ENCODE measurements around the gene SPTLC2. TPM values are rescaled to one million over a fixed set of nuclear protein-coding genes. Genes with fewer than 3 reads are reported as not detected.
A peak's percentile ranks its signal among the peaks of the same experiment; 100 is the strongest.

SPTLC2 gene
- total RNA-seq, 3 donors from 2014 or later (not counting 1 experiment from before 2014, with no cell fraction given) = 35.2 to 58.6 (median 50.4) TPM

DNA sequence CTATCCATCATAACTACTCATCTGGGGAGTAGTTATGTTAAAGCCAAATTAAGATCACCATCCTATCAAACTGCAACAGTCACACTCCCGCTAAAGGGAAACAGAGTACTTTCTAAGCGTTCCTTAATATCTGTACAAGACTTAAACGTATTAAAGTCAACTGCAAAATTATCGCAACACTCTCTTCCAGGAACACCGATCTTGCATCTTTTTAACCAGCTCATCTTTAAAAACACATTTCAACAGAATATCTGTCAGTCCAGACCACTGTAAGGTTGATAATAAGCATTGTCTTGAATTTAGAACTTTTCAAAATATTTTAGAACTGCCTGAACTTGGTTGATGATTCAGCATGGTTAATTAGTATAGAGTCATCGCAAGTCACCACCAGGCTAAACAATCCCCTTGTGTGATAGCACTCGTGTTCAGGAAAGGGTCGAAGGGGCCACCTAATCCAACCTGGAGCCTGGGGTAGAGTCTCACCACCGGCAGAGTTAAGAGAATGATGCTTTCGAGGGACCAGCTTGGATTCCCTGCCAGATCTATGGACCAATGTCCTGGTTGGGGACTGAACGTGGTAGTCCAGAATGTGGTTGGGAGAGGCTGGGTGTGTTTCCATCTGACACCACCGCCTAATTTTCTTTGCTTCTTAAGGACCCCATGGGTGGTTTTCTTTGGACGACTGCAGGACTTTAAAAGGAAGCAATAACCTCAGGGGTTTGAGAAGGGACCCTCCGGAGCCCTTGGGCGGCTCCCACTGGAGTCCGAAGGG, 890 bp downstream of the SPTLC2 start:
- H3K4me1 Mint-ChIP-seq = peaks cover 32 to 48% of the 10 kb centered on the region in 2 donors
- no peaks in the 10 kb centered on the region for H3K9me3 Mint-ChIP-seq
- peaks cover 21% of the 10 kb centered on the region for H3K4me1 ChIP-seq (ENCODE audit: control insufficient read depth, insufficient read depth, low read length)
- WGBS (ENCODE audit: insufficient coverage) = 1% methylated on average over 16 of the region's 16 CpGs
- H3K27me3 Mint-ChIP-seq (ENCODE audit: low read depth in 2 of 2) = no peaks in the 10 kb centered on the region
- H3K27ac ChIP-seq (ENCODE audit: low read length) = peak overlapping the region; percentile 55
- no peaks in the 10 kb centered on the region for H3K36me3 Mint-ChIP-seq
- H3K4me3 Mint-ChIP-seq = peak overlapping the region; percentile 88
- H3K27me3 ChIP-seq (ENCODE audit: control insufficient read depth, insufficient read depth, low read length) = no peaks in the 10 kb centered on the region
- no peaks in the 10 kb centered on the region for H3K9me3 ChIP-seq (ENCODE audit: control insufficient read depth, insufficient read depth, low read length)
- DNase-seq (peak; percentile 20 to 36), ATAC-seq (peak in 1 of 3 donors; percentile 4)
- TF ChIP-seq, protein P1, sequence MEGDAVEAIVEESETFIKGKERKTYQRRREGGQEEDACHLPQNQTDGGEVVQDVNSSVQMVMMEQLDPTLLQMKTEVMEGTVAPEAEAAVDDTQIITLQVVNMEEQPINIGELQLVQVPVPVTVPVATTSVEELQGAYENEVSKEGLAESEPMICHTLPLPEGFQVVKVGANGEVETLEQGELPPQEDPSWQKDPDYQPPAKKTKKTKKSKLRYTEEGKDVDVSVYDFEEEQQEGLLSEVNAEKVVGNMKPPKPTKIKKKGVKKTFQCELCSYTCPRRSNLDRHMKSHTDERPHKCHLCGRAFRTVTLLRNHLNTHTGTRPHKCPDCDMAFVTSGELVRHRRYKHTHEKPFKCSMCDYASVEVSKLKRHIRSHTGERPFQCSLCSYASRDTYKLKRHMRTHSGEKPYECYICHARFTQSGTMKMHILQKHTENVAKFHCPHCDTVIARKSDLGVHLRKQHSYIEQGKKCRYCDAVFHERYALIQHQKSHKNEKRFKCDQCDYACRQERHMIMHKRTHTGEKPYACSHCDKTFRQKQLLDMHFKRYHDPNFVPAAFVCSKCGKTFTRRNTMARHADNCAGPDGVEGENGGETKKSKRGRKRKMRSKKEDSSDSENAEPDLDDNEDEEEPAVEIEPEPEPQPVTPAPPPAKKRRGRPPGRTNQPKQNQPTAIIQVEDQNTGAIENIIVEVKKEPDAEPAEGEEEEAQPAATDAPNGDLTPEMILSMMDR (IDR thresholded peaks at IDR 0.05) = no peak
- intact Hi-C loops (cut with micrococcal nuclease) = loop anchor here (1.0 to 5.0 kb wide), 6 partner anchors 8 to 518 kb away; partner anchors contain the start of genes ALKBH1, CIPC, SLIRP and SNW1
- H3K4me3 ChIP-seq (ENCODE audit: low read length) = peak overlapping the region; percentile 55
- peaks cover 2% of the 10 kb centered on the region for H3K36me3 ChIP-seq (ENCODE audit: control insufficient read depth, insufficient read depth, low read length)
- H3K27ac Mint-ChIP-seq = peak overlapping the region; percentile 83 to 92

DNA sequence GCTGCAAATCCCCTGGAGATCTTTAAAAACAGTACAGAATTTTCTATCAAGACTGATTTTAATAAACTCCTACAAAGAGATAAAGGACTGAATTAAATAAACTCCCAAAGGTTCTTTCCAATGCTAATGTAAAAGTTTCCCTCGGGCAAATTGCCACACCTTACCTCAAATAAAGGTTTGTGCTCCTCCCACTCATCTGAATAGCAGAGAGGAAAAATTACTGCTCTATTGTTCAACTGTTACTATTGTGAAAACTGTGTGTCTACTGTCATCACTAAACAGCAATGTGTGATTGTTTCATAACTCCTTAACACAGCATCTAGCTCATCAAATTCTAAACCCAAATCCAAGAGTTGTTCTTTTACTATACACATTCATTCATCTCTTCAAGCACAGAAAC, 3.2 kb downstream of the SPTLC2 start:
- Histone ChIP-seq H3K4me1 (ENCODE audit: control insufficient read depth, insufficient read depth, low read length) (peaks cover 39% of the 10 kb centered on the region), H3K36me3 (ENCODE audit: control insufficient read depth, insufficient read depth, low read length) (peaks cover 2% of the 10 kb centered on the region), H3K27ac (ENCODE audit: low read length) (no peak overlapping the region), H3K27me3 (ENCODE audit: control insufficient read depth, insufficient read depth, low read length) (no peaks in the 10 kb centered on the region), H3K4me3 (ENCODE audit: low read length) (no peak overlapping the region), H3K9me3 (ENCODE audit: control insufficient read depth, insufficient read depth, low read length) (no peaks in the 10 kb centered on the region)
- intact Hi-C loops (cut with micrococcal nuclease) = no loop called here
- Mint-ChIP-seq H3K4me3 (no peak overlapping the region), H3K27ac (peak overlapping the region; percentile 76 to 92), H3K36me3 (no peaks in the 10 kb centered on the region), H3K9me3 (no peaks in the 10 kb centered on the region), H3K27me3 (ENCODE audit: low read depth in 2 of 2) (no peaks in the 10 kb centered on the region), H3K4me1 (peaks cover 44 to 53% of the 10 kb centered on the region in 2 donors)
- DNase-seq = no peak
- TF ChIP-seq, protein P1 (IDR thresholded peaks at IDR 0.05) = no peak
- WGBS (ENCODE audit: insufficient coverage) = no CpG with 5 or more reads among the region's 1 CpG
- ATAC-seq = no peak

GRCh38 chr14:77612011-77612620, 4.3 kb downstream of the SPTLC2 start:
- 94% methylated on average over 2 of the region's 2 CpGs for WGBS (ENCODE audit: insufficient coverage)
- Mint-ChIP-seq H3K4me3 (peak overlapping the region; percentile 35), H3K27me3 (ENCODE audit: low read depth in 2 of 2) (no peaks in the 10 kb centered on the region), H3K9me3 (no peaks in the 10 kb centered on the region), H3K36me3 (no peaks in the 10 kb centered on the region), H3K27ac (peak overlapping the region; percentile 76 to 92), H3K4me1 (peaks cover 55 to 60% of the 10 kb centered on the region in 2 donors)
- TF ChIP-seq, protein P1 (IDR thresholded peaks at IDR 0.05) = no peak
- Histone ChIP-seq H3K9me3 (ENCODE audit: control insufficient read depth, insufficient read depth, low read length) (no peaks in the 10 kb centered on the region), H3K36me3 (ENCODE audit: control insufficient read depth, insufficient read depth, low read length) (peaks cover 2% of the 10 kb centered on the region), H3K27ac (ENCODE audit: low read length) (no peak overlapping the region), H3K4me1 (ENCODE audit: control insufficient read depth, insufficient read depth, low read length) (peaks cover 44% of the 10 kb centered on the region), H3K27me3 (ENCODE audit: control insufficient read depth, insufficient read depth, low read length) (no peaks in the 10 kb centered on the region), H3K4me3 (ENCODE audit: low read length) (no peak overlapping the region)
- DNase-seq (no peak), ATAC-seq (no peak)
- intact Hi-C loops (cut with micrococcal nuclease) = no loop called here
